ENCODE measurements around the gene CMBL.

Gene CMBL

GRCh38 chr5:10246761-10247160, 60.9 kb downstream of the CMBL start:
- peaks cover 23% of the 10 kb centered on the region for H3K36me3 ChIP-seq
- H3K27me3 ChIP-seq, result no peaks in the 10 kb centered on the region
- no peak overlapping the region for H3K4me2 ChIP-seq
- H3K4me1 ChIP-seq, result peaks cover 16% of the 10 kb centered on the region
- peaks cover 9% of the 10 kb centered on the region for H4K20me1 ChIP-seq
- H3K27ac ChIP-seq, result no peak overlapping the region
- H3K4me3 ChIP-seq, result no peak overlapping the region
- no peak overlapping the region for H3K9ac ChIP-seq
- H3K9me3 ChIP-seq, result peaks cover 10% of the 10 kb centered on the region
- no peak for TF ChIP-seq Cebpa-rat (IDR thresholded peaks at IDR 0.05)

- Histone ChIP-seq H3K27me3 (no peaks in the 10 kb centered on the region), H3K9ac (no peak overlapping the region), H3K27ac (no peak overlapping the region), H3K4me1 (peaks cover 10% of the 10 kb centered on the region), H3K36me3 (peaks cover 21% of the 10 kb centered on the region; the same call in 1 of the 2 replicates), H4K20me1 (no peaks in the 10 kb centered on the region), H3K4me2 (no peak overlapping the region), H3K9me3 (peaks cover 10% of the 10 kb centered on the region), H3K4me3 (no peak overlapping the region)
- TF ChIP-seq Cebpa-rat (IDR thresholded peaks at IDR 0.05), result no peak
Observed at GRCh38 chr5:10244342-10244944, 63.3 kb downstream of the CMBL start.

- Histone ChIP-seq H3K9me3 (peaks cover 10% of the 10 kb centered on the region), H3K36me3 (peaks cover 26% of the 10 kb centered on the region; the same call in 1 of the 2 replicates), H3K4me1 (peaks cover 6% of the 10 kb centered on the region), H3K27ac (no peak overlapping the region), H3K4me2 (no peak overlapping the region), H3K9ac (no peak overlapping the region), H4K20me1 (no peaks in the 10 kb centered on the region), H3K27me3 (no peaks in the 10 kb centered on the region), H3K4me3 (no peak overlapping the region)
- TF ChIP-seq Cebpa-rat (IDR thresholded peaks at IDR 0.05), result no peak
Observed at GRCh38 chr5:10243660-10244240, 64.0 kb downstream of the CMBL start.

- H3K36me3 ChIP-seq, result peaks cover 73% of the 10 kb centered on the region
Observed at GRCh38 chr5:10235350-10235749, 72.4 kb downstream of the CMBL start.

GRCh38 chr5:10233505-10233904, 74.2 kb downstream of the CMBL start:
- no peaks in the 10 kb centered on the region for H3K9me3 ChIP-seq
- no peak for TF ChIP-seq Cebpa-rat (IDR thresholded peaks at IDR 0.05)
- H3K4me2 ChIP-seq, result no peak overlapping the region
- H3K27me3 ChIP-seq, result no peaks in the 10 kb centered on the region
- no peak overlapping the region for H3K27ac ChIP-seq
- H3K9ac ChIP-seq, result no peak overlapping the region
- H3K36me3 ChIP-seq, result peaks cover 75% of the 10 kb centered on the region
- no peaks in the 10 kb centered on the region for H4K20me1 ChIP-seq
- H3K4me3 ChIP-seq, result no peak overlapping the region
- no peaks in the 10 kb centered on the region for H3K4me1 ChIP-seq

More at GRCh38 chr5:10235350-10235749, 72.4 kb downstream of the CMBL start:
- no peak overlapping the region for H3K27ac ChIP-seq
- H3K4me3 ChIP-seq, result no peak overlapping the region
- H3K27me3 ChIP-seq, result no peaks in the 10 kb centered on the region
- no peak overlapping the region for H3K9ac ChIP-seq
- no peaks in the 10 kb centered on the region for H3K4me1 ChIP-seq
- H4K20me1 ChIP-seq, result no peaks in the 10 kb centered on the region
- no peak for TF ChIP-seq Cebpa-rat (IDR thresholded peaks at IDR 0.05)
- no peaks in the 10 kb centered on the region for H3K9me3 ChIP-seq
- H3K4me2 ChIP-seq, result no peak overlapping the region

- Histone ChIP-seq H3K27me3 (no peaks in the 10 kb centered on the region), H3K4me2 (no peak overlapping the region), H3K9me3 (no peaks in the 10 kb centered on the region), H3K9ac (no peak overlapping the region), H3K36me3 (peaks cover 71% of the 10 kb centered on the region), H4K20me1 (no peaks in the 10 kb centered on the region), H3K27ac (no peak overlapping the region), H3K4me3 (no peak overlapping the region), H3K4me1 (no peaks in the 10 kb centered on the region)
- no peak for TF ChIP-seq Cebpa-rat (IDR thresholded peaks at IDR 0.05)
Observed at GRCh38 chr5:10233011-10233410, 74.7 kb downstream of the CMBL start.

- Histone ChIP-seq H3K36me3 (peaks cover 66% of the 10 kb centered on the region), H3K4me3 (no peak overlapping the region), H4K20me1 (no peaks in the 10 kb centered on the region), H3K27ac (no peak overlapping the region), H3K27me3 (no peaks in the 10 kb centered on the region), H3K9me3 (no peaks in the 10 kb centered on the region), H3K4me2 (no peak overlapping the region), H3K9ac (no peak overlapping the region), H3K4me1 (no peaks in the 10 kb centered on the region)
- no peak for TF ChIP-seq Cebpa-rat (IDR thresholded peaks at IDR 0.05)
Observed at GRCh38 chr5:10232386-10232785, 75.3 kb downstream of the CMBL start.

GRCh38 chr5:10229306-10230048, 78.2 kb downstream of the CMBL start:
- no peaks in the 10 kb centered on the region for H3K27me3 ChIP-seq
- no peak overlapping the region for H3K4me2 ChIP-seq
- no peak overlapping the region for H3K27ac ChIP-seq
- peaks cover 10% of the 10 kb centered on the region for H3K9me3 ChIP-seq
- H3K4me3 ChIP-seq, result no peak overlapping the region
- TF ChIP-seq Cebpa-rat (IDR thresholded peaks at IDR 0.05), result no peak
- H4K20me1 ChIP-seq, result no peaks in the 10 kb centered on the region
- H3K9ac ChIP-seq, result no peak overlapping the region
- no peaks in the 10 kb centered on the region for H3K4me1 ChIP-seq
- peaks cover 55% of the 10 kb centered on the region for H3K36me3 ChIP-seq

- H4K20me1 ChIP-seq, result no peaks in the 10 kb centered on the region
- no peak for TF ChIP-seq Cebpa-rat (IDR thresholded peaks at IDR 0.05)
- H3K36me3 ChIP-seq, result peaks cover 56% of the 10 kb centered on the region
- H3K4me2 ChIP-seq, result no peak overlapping the region
- H3K27ac ChIP-seq, result no peak overlapping the region
- H3K9me3 ChIP-seq, result peaks cover 21% of the 10 kb centered on the region
- H3K9ac ChIP-seq, result no peak overlapping the region
- H3K4me3 ChIP-seq, result no peak overlapping the region
- no peaks in the 10 kb centered on the region for H3K27me3 ChIP-seq
- no peaks in the 10 kb centered on the region for H3K4me1 ChIP-seq
Observed at GRCh38 chr5:10228288-10228687, 79.4 kb downstream of the CMBL start.

Data from BLaER1 (cell line).